K562 (cell line): Measurements from ENCODE around the gene HTR3E. TPM values are rescaled to one million over a fixed set of nuclear protein-coding genes. Genes with fewer than 3 reads are reported as not detected.
A peak's percentile ranks its signal among the peaks of the same experiment; 100 is the strongest.

Experiments
- ATAC-seq: fragments of 200-7000 bp; cut with Tn5 transposase; 3 replicates; pipeline ENCODE4 v1.9.1; 2020; ENCODE audit warnings: moderate library complexity
- BruUV-seq: library from RNA; stranded (reverse); fragments of 400-500 nt; replicated peaks from 2 replicates; lab custom pipeline; 2021; lab: Mats Ljungman, UMichigan
- CTCF ChIA-PET: fragments of 300-600 bp; formaldehyde crosslinking; extraction: SDS; loops from one replicate; lab custom pipeline; 2021; ENCODE audit warnings: low intra/inter-chr PET ratio; lab: Yijun Ruan, JAX
- POLR2A ChIA-PET: fragments of 300-600, 350-650 bp; sonication (Branson Sonifier 250); formaldehyde crosslinking; extraction: SDS; loops from one replicate; lab custom pipeline; 2021; ENCODE audit warnings: antibody characterized with exemption, inconsistent platforms; lab: Yijun Ruan, JAX
- DNase-seq, 4 experiments: peaks; one replicate each; pipeline versions ENCODE4 v3.0.0 to v3.0.0-alpha.2; 2011 to 2018; ENCODE audit warnings: low spot score in 3 of 4, mixed read lengths in 3 of 4; ENCODE audit errors: extremely low read depth in 1 of 4
- FAIRE-seq: peaks from 2 replicates; lab custom pipeline; 2011; peaks lifted over from hg19 to GRCh38; lab: Jason Lieb, UNC
- H2AFZ ChIP-seq: 2 replicates; pipeline ENCODE4 v1.6.0; 2011; ENCODE audit warnings: low read depth, low read length, control low read depth, inconsistent platforms
- H3K27ac ChIP-seq: fragments of 200-600 bp; 3 replicates; pipeline ENCODE4 v1.8.0; 2011; ENCODE audit warnings: low read depth, mild to moderate bottlenecking, control low read depth, inconsistent platforms, low read length, moderate library complexity, mixed read lengths; ENCODE audit errors: extremely low read depth
- H3K27me3 ChIP-seq, 2 experiments: fragments of 300-600 bp in 1 of 2; 2 replicates in 1 of 2; 3 replicates in 1 of 2; pipeline versions ENCODE4 v1.6.0 to v1.8.0; 2011; ENCODE audit warnings: inconsistent platforms in 2 of 2, low read length in 2 of 2, mild to moderate bottlenecking in 1 of 2, mixed read lengths in 1 of 2, moderate library complexity in 1 of 2; ENCODE audit not compliant: control insufficient read depth in 2 of 2, insufficient read depth in 2 of 2
- H3K36me3 ChIP-seq: fragments of 300-600 bp; 3 replicates; pipeline ENCODE4 v1.8.0; 2011; ENCODE audit warnings: mild to moderate bottlenecking, low read length, inconsistent platforms; ENCODE audit not compliant: control insufficient read depth, insufficient read depth
- H3K4me1 ChIP-seq, 2 experiments: fragments of 200-600 bp in 1 of 2; replicated peaks in 1 of 2; 2 replicates in 1 of 2; 3 replicates in 1 of 2; pipeline versions ENCODE4 v1.5.1 to v1.8.0; 2011; ENCODE audit warnings: inconsistent platforms in 2 of 2, low read length in 2 of 2, mild to moderate bottlenecking in 1 of 2, mixed read lengths in 1 of 2, moderate library complexity in 1 of 2; ENCODE audit not compliant: control insufficient read depth in 2 of 2, insufficient read depth in 2 of 2
- H3K4me2 ChIP-seq: 2 replicates; pipeline ENCODE4 v1.6.1; 2011; ENCODE audit warnings: low read length, control low read depth, inconsistent platforms, mixed read lengths; ENCODE audit not compliant: insufficient read depth
- H3K4me3 ChIP-seq: fragments of 200-600 bp; sonication (generic), shearing (Covaris generic); 2 replicates; pipeline ENCODE4 v1.5.1; 2016; ENCODE audit warnings: control low read depth, inconsistent platforms
- H3K79me2 ChIP-seq: fragments of 200-600 bp; 3 replicates; pipeline ENCODE4 v1.8.0; 2011; ENCODE audit warnings: low read length, inconsistent platforms; ENCODE audit not compliant: control insufficient read depth, insufficient read depth
- H3K9ac ChIP-seq, 2 experiments: 2 replicates each; pipeline versions ENCODE4 v1.6.0 to v1.6.1; 2011; ENCODE audit warnings: low read depth in 2 of 2, low read length in 2 of 2, control low read depth in 1 of 2, inconsistent platforms in 1 of 2, mild to moderate bottlenecking in 1 of 2, mixed read lengths in 1 of 2; ENCODE audit not compliant: insufficient read depth in 1 of 2
- H3K9me1 ChIP-seq: one replicate; pipeline ENCODE4 v1.6.0; 2011; ENCODE audit warnings: inconsistent platforms, mild to moderate bottlenecking, low read length, moderate library complexity; ENCODE audit not compliant: control insufficient read depth, insufficient read depth
- H3K9me3 ChIP-seq: replicated peaks from 2 replicates; pipeline ENCODE4 v1.5.1; 2011; ENCODE audit warnings: low read depth, low read length, inconsistent platforms; ENCODE audit not compliant: control insufficient read depth, insufficient read depth
- H4K20me1 ChIP-seq: replicated peaks from 2 replicates; pipeline ENCODE4 v1.6.1; 2011; ENCODE audit warnings: low read length, inconsistent platforms, mixed read lengths; ENCODE audit not compliant: control insufficient read depth, insufficient read depth
- CTBP1 ChIP-seq: fragments of 450-650 bp; IDR thresholded peaks from 2 replicates; pipeline ENCODE4 v1.6.1; 2016; ENCODE audit warnings: borderline replicate concordance
- FOXJ2 ChIP-seq: fragments of 200-800 bp; sonication (Bioruptor generic); IDR thresholded peaks from 2 replicates; pipeline ENCODE4 v1.6.1; 2016; ENCODE audit warnings: missing genetic modification characterization, missing compliant biosample characterization
- L3MBTL2 ChIP-seq: fragments of 450-650 bp; IDR thresholded peaks from 2 replicates; pipeline ENCODE4 v1.6.1; 2016; ENCODE audit warnings: mild to moderate bottlenecking, moderate library complexity
- MGA ChIP-seq: fragments of 450-650 bp; IDR thresholded peaks from 2 replicates; pipeline ENCODE4 v1.6.1; 2016; ENCODE audit warnings: mild to moderate bottlenecking, moderate library complexity
- ZNF431 ChIP-seq: sonication (generic); formaldehyde crosslinking; IDR thresholded peaks from 2 replicates; pipeline ENCODE4 v1.8.0; 2022; ENCODE audit warnings: mild to moderate bottlenecking, missing genetic modification reagents
- WGBS: fragments of 100-300 bp; shearing (Covaris generic); methylation state at CpG from one replicate; pipeline ENCODE4 v1.1.6; 2016; ENCODE audit warnings: low coverage, mixed read lengths; ENCODE audit not compliant: insufficient coverage; ENCODE audit errors: missing lambda C conversion rate; 5-methylcytosine and 5-hydroxymethylcytosine counted together
- in situ Hi-C: fragments of 300-500 bp; cut with MboI; formaldehyde crosslinking; loops from 4 replicates; pipeline ENCODE4 v1.15.0; 2018; ENCODE audit warnings: inconsistent platforms, mixed read lengths
- intact Hi-C: fragments of 100-400 bp; cut with micrococcal nuclease; formaldehyde crosslinking; loops from 2 replicates; pipeline ENCODE4 v1.14.2; 2022
- polyA plus RNA-seq, 8 experiments: library from polyadenylated mRNA; depleted of rRNA in 4 of 8; stranded (reverse) in 5 of 8; unstranded in 3 of 8; fragments of >200 nt; fragmentation: Nextera tagmentation in 2 of 8; fragmentation: Illumina TruSeq in 1 of 8; extraction: Ambion mirVana in 2 of 8; extraction: Trizol in 1 of 8; gene quantifications; 2 replicates each; pipeline versions ENCODE4 v1.2.1 to v1.2.3, GENCODE V29; 2011 to 2014; ENCODE audit warnings: inconsistent platforms in 1 of 8, missing spikeins in 1 of 8
- total RNA-seq, 7 experiments: library from RNA; depleted of rRNA in 6 of 7; stranded (reverse); fragments of >200 nt in 6 of 7; fragmentation: Illumina TruSeq in 2 of 7; extraction: Trizol in 2 of 7; gene quantifications; 2 replicates each; pipeline versions ENCODE4 v1.2.1 to v1.2.3, GENCODE V29; 2011 to 2021; ENCODE audit warnings: low replicate concordance in 1 of 7

Gene HTR3E
- total and polyA plus RNA-seq, 9 of the 15 experiments (the other 6 are each of a cell fraction or from before 2014, with no cell fraction given) = not detected

GRCh38 chr3:184099806-184100686, 3.2 kb downstream of the HTR3E start:
- no peaks in the 10 kb centered on the region for H3K9me3 ChIP-seq
- no peak for DNase-seq
- H4K20me1 ChIP-seq = no peaks in the 10 kb centered on the region
- H3K36me3 ChIP-seq = no peaks in the 10 kb centered on the region
- POLR2A ChIA-PET = interaction anchor here (0.7 to 1.1 kb wide), 2 partner anchors 35 to 312 kb away, joined by 3 to 4 read pairs; no protein-coding TSS in a partner anchor
- no peak overlapping the region; the same call in 1 of the 2 replicates for H2AFZ ChIP-seq
- no peak overlapping the region for H3K4me3 ChIP-seq
- H3K9me1 ChIP-seq = peaks cover 2% of the 10 kb centered on the region
- peak; percentile 68 for ATAC-seq
- peak overlapping the region; percentile 23; the same call in 1 of the 2 replicates for H3K4me2 ChIP-seq
- H3K27ac ChIP-seq = no peak overlapping the region
- peaks cover 0 to 2% of the 10 kb centered on the region in 2 experiments; a peak in 2 of 5 replicates for H3K27me3 ChIP-seq
- WGBS = 17% methylated on average over 24 of the region's 24 CpGs
- no peak overlapping the region for H3K9ac ChIP-seq
- in situ Hi-C loops = no loop called here
- intact Hi-C loops = no loop called here
- TF ChIP-seq CTBP1 (0 out of 2 replicates have a peak, but pooled peaks have one; percentile 13), FOXJ2 (no peak), MGA (peak; percentile 30), ZNF431 (CRISPR knock-in tag) (no peak), L3MBTL2 (peak; percentile 73)
- TF ChIP-seq, all 486 proteins: peak for 3
- no TSS peak for BruUV-seq
- CTCF ChIA-PET = no interaction called here
- H3K79me2 ChIP-seq = no peaks in the 10 kb centered on the region
- FAIRE-seq = no peak
- no peaks in the 10 kb centered on the region for H3K4me1 ChIP-seq
